HG03095 (cell line): ENCODE data around the gene TCP11X2.
"Not testable (repeated sequence)": the region's sequence is repeated elsewhere in the genome, so short reads cannot be mapped to it uniquely, and the experiment has no call there.

Experiments used
- ATAC-seq: cut with Tn5 transposase; IDR thresholded peaks from one replicate; pipeline ENCODE4 v1.9.1; 2021; ENCODE audit warnings: moderate library complexity; ENCODE audit not compliant: unreplicated experiment

Gene TCP11X2

GRCh38 chrX:102471762-102472220, at the start of gene TCP11X2:
TSS of gene TCP11X2 (minus strand) at chrX:102471812.
- ATAC-seq, result not testable (repeated sequence)

- no peak for ATAC-seq
Observed at GRCh38 chrX:102517326-102517725, 45.7 kb upstream of the TCP11X2 start.

GRCh38 chrX:102515975-102516941, 44.6 kb upstream of the TCP11X2 start, which contains the start of gene TMSB15A:
TSS of gene TMSB15A (minus strand) at chrX:102516739.
- peak; percentile 74 for ATAC-seq

GRCh38 chrX:102514536-102514935, 42.9 kb upstream of the TCP11X2 start:
- ATAC-seq, result no peak

DNA sequence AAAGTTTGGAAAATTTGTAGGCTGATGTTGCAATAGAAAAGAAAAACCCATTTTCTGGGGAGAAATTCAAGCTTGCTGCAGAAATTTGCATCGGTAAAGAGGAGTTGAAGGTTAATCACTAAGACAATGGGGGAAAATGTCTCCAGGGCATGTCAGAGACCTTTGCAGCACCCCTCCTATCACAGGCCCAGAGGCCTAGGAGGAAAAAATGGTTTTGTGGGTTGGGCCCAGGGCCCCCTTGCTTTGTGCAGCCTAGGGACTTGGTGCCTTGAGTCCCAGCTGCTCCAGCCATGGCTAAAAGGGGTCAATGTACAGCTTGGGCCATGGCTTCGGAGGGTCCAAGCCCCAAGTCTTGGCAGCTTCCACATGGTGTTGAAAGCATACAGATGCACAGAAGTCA, 27.1 kb upstream of the TCP11X2 start:
- no peak for ATAC-seq

GRCh38 chrX:102491766-102492165, 20.2 kb upstream of the TCP11X2 start:
- no peak for ATAC-seq

DNA sequence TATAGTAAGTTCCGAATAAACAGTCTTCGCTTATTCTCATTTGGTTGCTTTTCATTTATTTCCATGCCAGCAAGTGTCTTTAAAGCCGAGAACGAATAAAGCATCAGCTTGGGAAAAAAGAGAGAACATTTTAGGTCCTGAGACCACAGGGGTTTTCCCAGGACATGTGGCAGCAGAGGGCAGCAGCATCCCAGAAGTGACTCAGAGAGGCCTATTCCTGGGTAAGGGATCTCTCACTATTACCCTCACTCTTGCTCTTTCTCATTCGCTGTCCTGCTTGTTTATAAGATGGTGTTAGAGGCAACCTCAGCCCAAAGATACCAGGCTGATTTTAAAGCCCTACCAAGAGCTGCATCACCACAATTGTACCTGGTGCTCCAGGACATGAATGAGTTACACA, 7.2 kb upstream of the TCP11X2 start:
- ATAC-seq, result not testable (repeated sequence)

DNA sequence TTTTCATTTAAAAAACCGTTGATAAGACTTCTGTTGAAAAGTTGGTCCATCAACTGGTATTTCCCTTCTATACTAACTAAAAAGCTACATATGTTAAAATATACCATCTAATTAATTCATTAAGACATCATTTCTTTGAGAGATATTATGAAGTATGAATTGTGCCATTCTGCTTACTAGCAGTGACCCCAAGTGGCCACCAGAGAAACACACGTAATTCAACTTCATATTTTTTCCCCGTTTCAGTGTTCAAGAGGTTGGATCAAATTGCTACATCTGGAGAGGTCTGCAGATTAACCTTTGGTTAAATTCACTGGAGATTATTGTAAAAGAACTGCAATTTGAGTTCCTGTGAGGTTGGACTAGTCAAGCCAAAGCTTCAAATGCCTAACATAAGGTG, 1.4 kb downstream of the TCP11X2 start:
- not testable (repeated sequence) for ATAC-seq

DNA sequence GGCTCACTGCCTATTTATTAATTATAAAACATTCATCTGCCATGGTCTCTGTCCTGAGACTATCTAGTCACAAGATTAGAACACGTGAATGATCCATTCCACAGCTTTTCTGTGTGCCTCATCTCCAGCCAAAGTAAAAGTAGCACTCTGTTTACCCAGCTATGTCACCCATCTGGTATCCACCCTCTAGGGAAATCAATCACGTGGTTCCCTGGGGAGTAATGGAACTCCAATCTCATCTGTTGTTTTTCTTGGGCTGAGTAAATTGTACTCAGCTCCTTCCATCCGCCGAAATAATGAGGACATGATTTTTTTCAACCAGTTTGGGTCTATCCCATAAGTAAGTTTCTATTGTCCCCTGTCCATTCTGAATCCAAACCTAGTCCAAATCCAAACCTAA, 13.0 kb downstream of the TCP11X2 start:
- ATAC-seq, result not testable (repeated sequence)

DNA sequence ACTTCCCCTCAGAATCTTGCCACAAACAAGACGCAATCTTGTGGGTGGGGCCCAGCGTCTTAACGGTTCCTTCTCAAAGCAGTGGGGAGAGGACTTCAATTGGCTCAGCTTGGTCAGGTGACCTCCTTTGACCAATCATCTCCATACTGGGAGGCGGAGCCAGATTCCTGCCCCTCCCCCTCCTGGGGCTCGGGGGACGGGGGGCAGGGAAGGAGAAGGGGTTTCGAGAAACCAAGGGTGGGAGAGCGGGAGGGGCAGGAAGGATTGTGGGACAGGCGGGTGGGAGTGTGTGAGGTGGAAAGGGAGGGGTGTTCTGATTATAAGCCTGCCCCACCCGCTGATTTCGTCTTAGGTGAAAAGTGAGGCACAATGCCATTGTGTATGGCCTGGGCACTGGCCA, 31.7 kb downstream of the TCP11X2 start, which contains the start of gene NXF2B:
Gene NXF2B, minus strand, starts transcription at position 101 of the 400 bp plus-strand sequence. CDS start 59,972 bp downstream, outside the sequence.
- not testable (repeated sequence) for ATAC-seq

DNA sequence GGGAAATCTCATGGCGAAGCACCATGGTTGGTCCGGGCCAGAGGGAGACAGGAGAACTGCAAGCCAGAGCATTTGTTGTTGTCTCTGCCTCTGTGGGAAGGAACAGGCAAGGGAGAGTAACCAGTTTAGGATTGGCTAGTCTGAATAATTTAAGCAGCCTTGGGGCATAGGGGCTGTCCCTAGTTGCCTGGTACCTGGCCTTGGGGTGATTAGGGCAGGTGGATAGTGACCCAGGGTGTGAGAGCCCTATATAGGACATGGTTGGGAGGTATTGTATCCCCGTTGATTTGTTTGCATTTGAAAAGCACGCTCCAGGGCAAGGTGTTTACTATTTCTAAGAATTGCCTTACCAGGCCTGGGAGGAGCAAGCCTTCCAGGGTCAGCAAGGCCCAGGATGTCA, 57.1 kb downstream of the TCP11X2 start:
- not testable (repeated sequence) for ATAC-seq
